Measurements from ENCODE around the gene MTARC2.
"Not testable (repeated sequence)": the region's sequence is repeated elsewhere in the genome, so short reads cannot be mapped to it uniquely, and the experiment has no call there.

MTARC2 gene

GRCh38 chr1:220748089-220748934 lies at the start of gene MTARC2:
TSS of gene MTARC2 (plus strand) at chr1:220748322. CDS start at chr1:220748532, 210 bp downstream.
- peak; percentile 61 to 81 (median 70) for DNase-seq

GRCh38 chr1:220698607-220699016 lies 49.5 kb upstream of the MTARC2 start:
- DNase-seq = no peak

GRCh38 chr1:220699044-220699443 lies 49.1 kb upstream of the MTARC2 start:
- DNase-seq = no peak

GRCh38 chr1:220700556-220701179 lies 47.5 kb upstream of the MTARC2 start:
- no peak for DNase-seq

- DNase-seq = no peak
Observed at GRCh38 chr1:220701974-220702373, 46.1 kb upstream of the MTARC2 start.

- no peak for DNase-seq
Observed at GRCh38 chr1:220702733-220703270, 45.3 kb upstream of the MTARC2 start.

GRCh38 chr1:220703305-220703704 lies 44.8 kb upstream of the MTARC2 start:
- peak in 2 of 3 donors; percentile 26 to 35 for DNase-seq

- no peak for DNase-seq
Observed at GRCh38 chr1:220705782-220706181, 42.3 kb upstream of the MTARC2 start.

GRCh38 chr1:220706480-220706879 lies 41.6 kb upstream of the MTARC2 start:
- DNase-seq = no peak

GRCh38 chr1:220707160-220707559 lies 41.0 kb upstream of the MTARC2 start:
- no peak for DNase-seq

- DNase-seq = peak in 1 of 3 donors; percentile 14
Observed at GRCh38 chr1:220708244-220708643, 39.9 kb upstream of the MTARC2 start.

- DNase-seq = no peak
Observed at GRCh38 chr1:220708936-220709801, 39.0 kb upstream of the MTARC2 start.

- DNase-seq = no peak
Observed at GRCh38 chr1:220710333-220710732, 37.8 kb upstream of the MTARC2 start.

- DNase-seq = peak; percentile 57 to 65 (median 58)
Observed at GRCh38 chr1:220711056-220711809, 36.9 kb upstream of the MTARC2 start.

GRCh38 chr1:220715986-220716385 lies 32.1 kb upstream of the MTARC2 start:
- DNase-seq = peak in 1 of 3 donors; percentile 4

- peak in 1 of 3 donors; percentile 13 for DNase-seq
Observed at GRCh38 chr1:220717800-220718640, 30.1 kb upstream of the MTARC2 start.

- not testable (repeated sequence) for DNase-seq
Observed at GRCh38 chr1:220721266-220721665, 26.9 kb upstream of the MTARC2 start.

- no peak for DNase-seq
Observed at GRCh38 chr1:220726634-220727033, 21.5 kb upstream of the MTARC2 start.

GRCh38 chr1:220727519-220727918 lies 20.6 kb upstream of the MTARC2 start:
- DNase-seq = no peak

GRCh38 chr1:220730486-220730885 lies 17.6 kb upstream of the MTARC2 start:
- DNase-seq = peak in 2 of 3 donors; percentile 57 to 62

GRCh38 chr1:220732137-220732536 lies 16.0 kb upstream of the MTARC2 start:
- DNase-seq = no peak
